Stimulated activated CD4-positive, alpha-beta T cell treated with anti-CD3 and anti-CD28 coated beads, Interleukin-2, amount 100 ng/mL, for 4 hours (primary cell): ENCODE data around the gene RGS3.
A peak's percentile ranks its signal among the peaks of the same experiment; 100 is the strongest.

ENCODE experiments used
- DNase-seq: peaks from one replicate; pipeline ENCODE4 v3.0.0-alpha.2; 2020; ENCODE audit warnings: low read depth

Gene RGS3

DNA sequence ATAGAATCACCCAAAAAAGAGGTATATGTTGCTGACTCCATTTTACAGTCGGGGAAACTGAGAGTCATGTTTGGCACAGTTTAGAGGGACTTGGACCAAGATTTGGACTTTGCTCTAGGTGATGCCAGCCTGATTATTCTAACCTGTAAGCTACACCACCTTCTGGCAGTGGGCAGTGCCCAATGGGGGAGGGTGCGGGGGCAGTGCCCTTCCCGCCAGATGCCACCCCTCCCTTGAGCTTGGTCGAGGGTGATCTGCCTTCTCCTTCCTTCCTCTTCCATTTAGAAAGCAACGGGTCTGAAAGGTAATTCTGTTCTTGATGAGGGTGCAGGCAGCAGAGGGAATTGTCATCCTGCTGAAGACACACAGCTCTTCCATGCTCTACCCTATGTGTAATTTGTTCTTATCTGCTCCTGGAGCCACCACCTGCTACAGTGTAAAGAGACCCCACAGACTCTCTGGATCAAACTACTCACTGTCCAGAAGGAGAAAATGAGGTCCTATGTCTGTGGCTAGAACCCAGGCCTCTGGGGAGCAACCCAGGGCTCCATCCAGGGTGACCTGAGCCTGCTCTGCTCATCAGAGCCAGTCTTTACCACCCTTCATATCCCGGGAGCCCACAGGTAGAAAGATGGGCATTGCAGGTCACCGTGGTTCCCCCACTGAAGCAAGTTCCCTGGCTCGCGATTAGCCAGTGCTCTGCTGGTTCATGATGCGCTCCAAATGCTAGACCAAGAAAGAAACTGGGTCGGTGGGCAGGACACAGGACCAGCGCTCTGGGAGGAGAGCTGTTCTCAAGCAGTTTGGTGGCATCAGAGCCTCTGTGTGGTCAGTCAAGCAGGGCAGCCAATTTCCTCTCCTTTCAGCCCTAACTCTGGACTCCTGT lies 156.2 kb downstream of the RGS3 start:
- DNase-seq = no peak

DNA sequence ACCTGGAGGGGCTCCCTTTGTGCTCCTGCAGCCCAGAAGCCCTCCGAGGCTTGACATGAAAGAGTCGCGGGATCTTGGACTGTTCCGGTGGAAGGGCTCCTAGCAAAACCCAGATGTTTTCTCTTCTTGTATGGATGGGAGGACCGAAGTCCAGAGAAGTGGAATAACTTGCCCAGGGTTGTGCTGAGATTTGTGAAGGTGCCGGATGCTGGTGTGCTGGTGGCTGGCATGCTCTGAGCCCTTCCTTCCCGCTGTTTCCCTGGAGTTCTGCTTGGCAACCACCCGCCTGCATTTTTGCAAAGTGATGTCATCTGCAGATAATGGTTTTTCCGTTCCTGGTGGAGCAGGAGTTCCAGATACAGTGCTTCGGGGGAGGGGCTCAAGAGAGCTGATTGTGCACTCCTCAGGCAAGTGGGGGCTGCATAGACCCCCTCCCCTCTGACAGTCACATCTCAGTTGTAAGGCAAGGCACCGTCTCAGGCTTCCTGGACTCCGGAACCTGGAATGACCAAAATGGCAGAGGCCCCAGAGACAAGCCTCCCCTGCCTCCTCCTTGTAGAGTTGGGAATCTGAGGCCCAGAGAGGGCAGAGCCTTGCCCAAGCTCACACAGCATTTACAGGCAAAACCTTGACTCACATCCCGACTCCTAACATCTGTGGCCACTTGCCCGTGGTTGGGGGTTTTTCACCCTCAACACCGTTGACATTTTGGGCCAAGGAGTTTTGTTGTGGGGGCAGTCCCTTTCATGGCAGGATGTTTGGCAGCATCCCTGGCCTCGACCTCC lies 157.0 kb downstream of the RGS3 start:
- DNase-seq = no peak

DNA sequence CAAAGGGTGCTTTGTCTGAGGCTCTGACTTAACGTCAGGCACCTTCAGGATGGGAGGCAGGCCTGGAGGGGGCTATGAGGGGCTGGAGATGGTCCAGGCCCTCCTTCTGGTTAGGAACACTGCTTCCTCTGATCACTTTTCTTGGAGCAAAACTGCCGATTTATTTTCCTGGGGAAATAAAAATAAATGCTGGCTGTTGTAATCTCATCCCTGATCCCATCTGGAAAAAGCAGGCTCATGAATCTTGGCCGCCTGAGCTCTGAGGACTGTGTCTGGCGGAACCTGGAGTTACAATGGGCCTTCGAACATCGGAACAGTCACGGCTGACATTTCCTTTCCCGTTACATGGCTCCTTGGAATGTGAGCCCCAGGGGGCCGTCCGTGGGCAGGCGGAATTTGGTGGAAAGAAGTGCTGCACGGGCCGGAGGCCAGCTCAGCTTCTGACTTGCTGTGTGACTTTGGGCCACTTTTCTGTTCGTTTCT lies 157.8 kb downstream of the RGS3 start:
- no peak for DNase-seq

DNA sequence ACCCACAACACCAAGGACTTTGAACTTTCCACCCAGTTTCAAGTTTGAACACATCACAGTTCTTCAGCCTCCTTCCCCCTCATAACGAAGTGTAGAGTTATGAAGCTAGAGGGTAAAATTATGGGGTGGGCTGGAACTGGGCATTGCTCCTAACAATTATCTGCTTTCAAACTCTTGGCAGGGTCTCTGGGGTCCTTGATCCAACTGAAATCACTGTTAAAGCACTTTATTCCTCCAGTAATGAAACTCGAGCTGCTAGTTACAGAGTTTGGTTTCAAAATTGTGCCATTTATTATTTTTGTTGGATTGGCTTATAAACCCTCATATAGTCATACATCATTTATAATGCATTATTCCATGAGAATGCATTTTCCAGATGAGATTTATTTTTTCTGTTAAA lies 158.5 kb downstream of the RGS3 start:
- no peak for DNase-seq

DNA sequence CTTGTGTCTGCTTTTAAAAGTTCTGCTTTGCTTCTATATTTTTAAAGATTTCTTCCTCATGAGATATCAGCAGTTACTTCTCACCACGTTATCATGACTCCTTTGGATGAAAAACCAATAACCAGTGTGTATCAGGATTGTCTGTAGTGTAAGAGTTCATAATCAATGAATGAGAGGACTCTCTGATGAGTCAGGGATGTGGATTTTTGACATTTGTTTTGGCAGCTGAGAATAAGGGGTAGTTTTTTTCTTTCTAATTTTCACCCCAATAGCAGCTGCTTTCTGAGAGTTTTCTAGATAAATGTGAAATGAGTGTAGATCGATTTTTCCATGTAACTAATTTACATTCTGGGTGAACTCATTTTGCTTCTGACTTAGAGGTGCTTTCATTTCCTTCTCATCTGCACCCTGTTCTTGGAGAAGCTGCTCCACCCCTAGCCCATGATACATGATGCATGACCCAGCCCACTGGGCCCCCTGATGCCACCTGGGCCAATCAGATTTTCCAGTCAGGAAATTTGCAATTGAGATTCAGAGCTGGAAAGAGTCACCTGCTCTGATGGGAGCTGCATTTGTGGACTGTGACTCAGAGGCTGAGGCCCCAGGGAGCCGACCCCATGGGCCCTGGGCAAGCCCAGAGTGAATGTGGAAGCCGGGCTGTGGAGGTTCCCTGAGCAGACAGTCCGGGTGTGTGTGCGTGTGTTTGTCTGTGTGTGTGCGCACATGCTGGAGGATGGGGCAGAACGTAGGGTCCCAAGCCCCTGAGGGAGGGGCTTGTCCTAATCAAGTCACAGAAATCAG lies 159.3 kb downstream of the RGS3 start:
- peak; percentile 2 for DNase-seq

DNA sequence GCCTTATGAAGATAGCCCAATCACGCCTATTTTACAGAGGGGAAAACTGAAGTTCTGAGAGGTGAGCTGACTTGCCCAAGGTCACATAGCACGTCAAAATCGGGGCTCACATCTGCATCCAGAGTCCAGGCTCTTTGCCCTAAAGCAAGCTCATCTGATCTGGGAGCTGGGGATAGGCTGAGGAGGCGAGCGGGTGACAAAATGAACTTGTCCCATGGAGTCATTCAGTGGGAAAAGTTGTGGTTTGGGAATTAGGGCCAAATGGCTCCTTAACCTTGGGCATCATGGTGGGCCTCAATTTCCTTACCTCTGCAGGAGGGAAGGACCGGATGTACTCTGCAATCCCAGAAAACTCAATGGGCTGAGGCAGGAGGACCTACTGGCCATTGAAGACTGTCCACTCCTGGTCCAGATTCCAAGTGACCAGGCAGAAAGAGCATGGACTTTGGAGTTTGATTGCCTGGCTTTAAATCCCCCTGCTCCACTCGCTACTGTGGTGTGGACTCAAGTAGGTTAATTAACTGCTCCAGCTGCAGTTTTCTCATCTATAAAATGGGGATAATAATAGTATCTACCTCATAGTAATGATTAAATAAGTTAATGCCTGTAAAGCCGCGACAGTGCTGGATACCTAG lies 160.4 kb downstream of the RGS3 start:
- no peak for DNase-seq

DNA sequence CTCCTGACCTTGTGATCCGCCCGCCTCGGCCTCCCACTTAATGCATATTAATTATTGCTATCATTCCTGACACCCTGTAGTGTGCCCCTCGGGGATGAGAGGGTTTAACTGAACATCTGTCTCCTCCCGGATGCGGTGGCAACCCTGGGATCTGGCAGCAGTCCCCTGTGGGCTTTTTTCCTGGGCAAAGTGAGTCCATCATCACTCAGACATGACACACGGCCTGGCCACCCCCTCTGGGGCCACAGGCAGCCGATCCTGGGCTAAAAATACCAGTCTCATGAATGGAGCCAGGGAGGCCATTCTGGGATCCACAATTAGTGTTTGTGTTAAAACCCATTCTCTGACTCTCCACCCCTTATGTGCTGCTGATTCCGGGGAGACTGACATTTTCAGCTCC lies 161.2 kb downstream of the RGS3 start:
- no peak for DNase-seq

DNA sequence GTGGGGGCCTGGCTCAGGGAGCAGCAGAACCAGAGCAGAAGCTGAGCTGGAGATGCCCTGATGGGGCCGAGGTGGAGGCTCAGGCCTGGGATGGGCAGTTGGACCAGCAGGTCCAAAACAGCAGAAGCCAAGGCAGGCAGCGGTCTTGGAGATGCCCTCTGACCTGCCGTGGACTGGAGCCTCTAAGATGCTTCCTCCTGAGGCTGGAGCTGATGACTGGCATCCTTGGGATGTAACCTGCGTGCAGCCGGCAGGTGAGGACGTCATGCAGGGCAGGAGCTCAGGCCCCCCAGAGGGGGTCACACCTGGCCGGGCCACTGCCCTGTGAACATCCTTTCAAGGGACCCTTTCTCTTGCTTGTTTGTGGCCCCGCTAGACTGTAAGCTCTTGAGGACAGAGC lies 162.0 kb downstream of the RGS3 start:
- DNase-seq = no peak

DNA sequence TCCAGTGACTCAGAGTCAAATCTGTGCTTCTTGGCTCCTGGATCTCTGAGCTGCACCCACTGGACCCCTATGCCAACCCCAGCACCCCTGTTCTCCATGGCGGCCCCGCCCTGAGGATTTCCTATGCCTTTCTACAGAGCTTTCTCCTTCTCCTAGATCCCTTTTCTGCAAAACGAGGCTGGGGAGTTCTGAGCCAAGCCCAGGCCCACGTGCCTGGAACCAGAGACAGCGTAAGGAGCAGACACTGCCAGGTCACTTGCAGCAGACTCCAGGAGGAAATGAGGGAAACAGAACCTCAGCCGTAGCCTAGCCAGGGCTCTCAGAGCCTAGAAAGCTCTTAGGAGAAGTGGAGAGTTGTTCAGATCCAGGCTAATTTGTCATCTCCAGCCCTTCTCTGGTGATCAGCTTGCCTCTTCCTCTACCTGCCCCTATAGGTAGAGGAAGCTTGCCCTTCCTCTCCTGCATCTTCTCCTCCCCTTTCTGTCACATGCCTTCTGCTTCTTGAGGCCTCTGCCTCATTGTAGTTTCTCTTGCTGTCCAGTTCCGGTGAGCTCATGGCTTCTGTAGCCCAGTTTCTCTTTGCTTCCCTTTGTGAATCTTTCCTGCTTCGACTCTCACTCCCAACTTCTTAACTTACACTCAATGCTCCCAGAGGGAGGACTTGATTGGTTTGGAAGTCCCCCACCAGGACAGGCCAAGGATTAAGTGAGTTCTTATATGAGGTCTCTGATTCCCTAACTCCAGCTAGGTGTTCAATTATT lies 163.4 kb downstream of the RGS3 start:
- no peak for DNase-seq

DNA sequence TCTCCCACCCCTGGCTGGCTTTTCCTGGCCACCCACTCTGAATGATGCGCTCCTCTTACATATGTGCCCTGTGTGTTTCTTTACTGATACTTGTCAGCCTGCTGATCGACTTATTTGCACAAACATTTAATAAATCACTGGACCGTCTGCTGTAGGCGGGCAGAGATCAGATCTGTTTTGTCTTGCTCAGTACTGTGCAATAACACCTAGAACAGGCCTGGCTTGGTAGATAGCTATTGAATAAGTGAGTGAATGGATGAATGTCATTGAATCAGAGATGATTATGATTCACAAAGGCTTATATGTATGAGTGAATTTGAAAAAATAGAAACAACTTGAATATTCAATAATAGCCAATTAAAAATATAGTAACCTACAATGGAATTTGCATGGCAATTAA lies 165.1 kb downstream of the RGS3 start:
- no peak for DNase-seq

DNA sequence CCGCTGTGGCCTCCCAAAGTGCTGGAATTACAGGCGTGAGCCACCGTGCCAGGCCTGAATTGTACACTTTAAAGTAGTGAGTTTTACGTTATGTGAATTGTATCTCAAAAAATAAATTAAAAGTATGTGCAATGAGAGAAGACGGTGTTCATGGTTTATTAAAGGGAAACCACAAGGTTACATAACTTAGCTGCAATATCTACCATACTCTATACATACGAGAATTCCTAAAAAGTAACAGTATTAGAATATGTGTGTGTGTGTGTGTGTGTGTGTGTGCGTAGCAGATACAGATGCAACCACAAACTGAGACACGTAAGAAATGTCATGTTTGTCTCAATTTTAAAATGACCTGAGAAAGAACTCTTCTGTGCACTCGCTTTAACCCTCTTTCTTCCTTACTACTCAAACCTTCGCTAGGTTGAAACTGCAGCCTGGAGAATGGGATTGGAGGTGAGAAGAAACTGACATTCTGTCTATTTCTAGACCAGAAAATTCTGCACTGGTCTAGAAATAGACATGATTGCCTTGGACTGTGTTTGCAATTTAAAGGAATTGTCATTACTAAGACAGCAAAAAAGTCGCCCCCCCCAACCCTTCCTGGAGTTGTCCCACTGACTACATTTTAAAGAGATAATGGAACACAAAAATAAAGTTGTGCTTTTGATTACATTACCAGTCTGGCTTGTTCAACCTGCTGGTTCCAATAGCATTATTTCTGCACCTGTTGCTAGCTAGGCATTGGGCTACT lies 167.0 kb downstream of the RGS3 start:
- no peak for DNase-seq

DNA sequence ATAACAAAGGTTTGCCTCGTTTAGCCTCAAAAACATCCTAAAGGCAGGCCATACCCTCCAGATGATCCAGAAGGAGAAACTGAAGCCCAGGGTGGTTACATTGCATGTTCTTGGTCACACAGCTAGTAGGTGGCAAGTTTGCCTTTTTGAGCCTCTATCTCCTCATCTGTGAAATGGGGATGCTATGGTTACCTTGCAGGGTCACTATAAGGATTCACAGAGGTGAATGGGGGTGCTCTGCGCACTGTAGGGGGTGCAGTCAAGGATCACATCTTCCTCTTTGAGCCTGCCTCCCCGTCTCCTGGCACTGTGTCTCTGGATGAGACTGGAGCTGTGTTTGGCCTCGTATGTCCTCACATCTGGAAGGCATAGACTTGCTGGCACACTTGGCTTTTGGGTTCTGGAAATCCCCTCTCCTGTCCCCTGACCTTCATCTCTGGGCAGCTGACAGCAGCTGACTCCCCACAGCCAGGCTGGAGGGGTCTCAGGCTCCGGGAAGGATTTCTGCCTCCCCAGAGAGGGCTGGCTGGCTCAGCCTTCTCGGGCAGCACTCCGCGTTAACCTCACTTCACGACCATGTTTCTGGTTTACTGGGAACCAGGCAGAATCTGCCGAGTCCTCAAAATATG lies 167.7 kb downstream of the RGS3 start:
- DNase-seq = no peak

DNA sequence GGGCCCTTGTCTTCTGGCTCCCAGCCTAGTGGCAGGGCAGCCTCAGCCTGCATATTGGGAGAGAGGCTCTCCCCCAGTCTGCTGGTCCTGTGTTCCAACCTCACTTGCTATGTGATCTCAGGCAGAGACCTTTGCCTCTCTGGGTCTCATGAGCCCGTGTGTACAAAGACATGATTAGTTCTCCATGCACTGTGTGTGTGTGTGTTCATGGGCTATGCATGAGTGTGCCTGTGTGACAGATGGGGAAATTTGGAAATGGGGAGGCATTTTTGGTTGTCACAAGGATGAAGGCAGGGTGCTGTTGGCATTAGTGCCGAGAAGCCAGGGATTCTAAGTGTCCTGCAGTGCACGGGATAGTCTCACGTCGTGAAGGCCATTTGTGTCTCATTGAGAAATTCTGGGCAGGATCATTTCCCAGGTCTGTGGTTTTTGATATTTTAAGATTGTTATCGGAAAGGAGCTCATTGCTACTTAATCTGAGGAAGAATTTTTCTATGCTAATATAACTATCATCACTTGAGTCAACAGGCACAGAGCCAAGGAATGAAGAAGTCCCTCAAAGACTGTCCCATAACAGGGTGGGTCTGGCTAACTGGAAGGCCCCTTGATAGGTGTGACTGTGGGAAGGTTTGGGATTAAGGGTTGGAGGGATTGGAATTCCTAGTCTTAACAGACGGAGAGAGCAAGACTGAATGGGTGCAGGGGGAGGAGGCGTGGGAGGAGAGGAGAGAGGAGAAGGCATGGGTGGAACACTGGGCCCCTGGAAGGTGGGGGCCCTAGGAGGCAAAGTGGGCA lies 168.5 kb downstream of the RGS3 start:
- no peak for DNase-seq

DNA sequence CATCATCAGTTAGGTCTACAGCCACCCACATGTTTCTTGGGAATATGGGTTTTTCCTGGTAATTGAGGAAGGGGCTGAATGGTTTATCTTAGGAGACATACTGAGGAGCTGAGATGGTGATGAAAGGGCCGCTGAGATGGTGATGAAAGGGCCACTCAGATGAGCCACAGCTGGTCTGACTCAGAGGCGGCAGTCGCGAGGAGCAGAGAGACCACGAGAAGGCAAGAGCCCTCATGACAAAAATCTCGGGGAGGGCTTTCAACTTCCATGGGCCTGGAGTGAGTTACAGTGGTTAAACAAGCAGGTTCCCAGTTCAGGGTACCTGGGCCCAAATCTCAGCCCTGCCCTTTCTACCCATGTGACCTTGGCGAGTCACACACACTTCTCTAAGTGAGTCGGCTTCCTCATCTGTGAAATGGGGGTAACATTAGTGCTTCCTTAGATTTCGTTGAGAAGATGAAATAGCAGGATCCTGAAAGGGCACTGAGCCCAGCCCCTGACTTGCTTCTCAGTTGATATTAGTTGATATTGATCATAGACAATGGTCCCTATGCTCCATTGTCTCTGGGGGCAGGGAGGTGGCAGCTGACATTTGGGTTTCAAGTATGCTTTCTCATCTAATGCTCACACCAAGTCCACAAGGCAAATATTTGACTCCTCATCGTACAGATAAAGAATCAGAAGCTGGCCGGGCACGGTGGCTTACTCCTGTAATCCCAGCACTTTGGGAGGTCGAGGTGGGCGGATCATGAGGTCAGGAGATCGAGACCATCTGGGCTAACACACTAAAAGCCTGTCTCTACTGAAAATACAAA lies 169.5 kb downstream of the RGS3 start:
- no peak for DNase-seq

DNA sequence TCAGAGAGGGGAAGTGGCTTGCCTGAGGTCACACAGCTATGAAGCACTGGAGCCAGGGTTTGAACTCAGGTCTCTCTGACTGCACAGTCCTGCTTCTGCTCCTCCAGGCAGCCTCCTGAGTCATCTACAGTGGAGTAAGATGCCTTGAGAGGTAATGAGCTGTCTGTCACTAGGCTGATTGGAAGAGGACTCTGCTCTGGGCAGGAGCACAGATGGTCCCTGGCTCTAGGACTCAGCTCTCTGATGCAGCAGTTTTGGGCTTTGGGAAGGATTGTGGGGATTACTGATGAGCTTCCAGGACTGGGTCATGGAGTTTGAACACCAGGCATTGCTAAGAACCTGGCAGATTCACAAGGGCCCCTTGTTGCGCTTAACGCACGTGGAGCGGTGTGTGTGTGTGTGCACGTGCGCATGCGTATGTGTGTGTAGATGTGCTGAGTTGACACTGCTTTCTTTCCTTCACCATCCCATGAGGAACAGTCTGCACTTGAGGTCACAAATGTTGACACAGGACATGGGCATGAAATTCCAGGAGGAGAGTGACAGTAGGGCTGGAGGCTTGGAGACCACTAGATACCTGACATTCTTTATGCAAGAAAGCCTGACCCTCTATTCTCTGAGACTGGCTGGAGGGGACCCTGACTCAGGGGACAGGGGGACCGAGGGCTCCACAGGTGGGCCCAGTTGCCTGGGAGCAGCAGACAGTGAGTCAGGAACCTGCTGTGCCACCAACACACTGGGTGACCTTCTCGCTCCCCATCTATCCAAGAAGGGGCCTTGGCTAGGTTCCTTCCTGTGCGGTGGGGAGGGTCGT lies 170.5 kb downstream of the RGS3 start:
- DNase-seq = no peak

DNA sequence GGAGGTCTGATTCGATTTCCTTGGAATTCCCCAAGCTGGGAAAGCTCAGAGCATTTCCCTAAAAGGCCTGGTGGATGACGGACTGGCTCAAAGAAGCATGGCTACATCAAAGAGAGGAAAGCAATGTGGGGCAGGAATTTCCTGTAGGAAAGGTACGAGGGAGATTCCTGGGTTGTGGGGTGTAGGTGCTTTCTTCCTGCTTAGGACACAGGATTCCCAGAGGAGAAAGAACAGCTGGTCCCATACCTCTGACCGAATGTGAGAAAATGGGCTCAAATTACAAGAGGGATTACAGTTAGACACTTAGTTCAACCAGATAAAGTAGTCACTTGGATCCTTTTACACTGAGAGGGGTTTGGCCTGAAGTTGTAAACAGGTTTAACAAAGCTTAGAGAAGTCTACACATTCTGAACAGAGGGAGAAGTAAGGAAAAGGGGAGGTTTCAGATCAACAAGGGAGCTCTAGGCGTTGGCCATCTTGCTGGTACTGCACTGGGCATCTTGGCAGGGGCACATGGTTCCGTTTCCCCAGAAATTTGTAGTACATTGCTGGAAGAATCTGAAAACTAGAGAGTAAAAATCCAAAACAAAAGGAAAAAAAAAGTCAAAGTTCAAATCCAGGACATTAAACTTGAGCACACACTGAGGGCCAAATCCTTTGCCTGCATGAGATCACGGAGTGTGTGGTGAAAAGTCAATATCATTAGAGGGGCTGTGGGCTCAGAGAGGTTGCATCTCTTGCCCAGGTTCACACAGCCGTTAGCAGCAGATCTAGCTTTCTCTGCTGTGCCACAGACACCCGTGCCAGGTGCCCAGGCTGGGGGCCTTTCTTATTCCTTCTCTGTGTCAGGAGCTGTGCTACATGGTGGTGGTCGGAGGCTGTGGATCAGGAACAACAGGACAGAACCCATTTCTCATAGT lies 171.3 kb downstream of the RGS3 start:
- no peak for DNase-seq
